GM23338 (cell line): ENCODE measurements around the gene SMOC2. TPM values are rescaled to one million over a fixed set of nuclear protein-coding genes. Genes with fewer than 3 reads are reported as not detected.
A peak's percentile ranks its signal among the peaks of the same experiment; 100 is the strongest.

ENCODE experiments used
- ATAC-seq: fragments of 200-7000 bp; cut with Tn5 transposase; 3 replicates; pipeline ENCODE4 v1.9.1; 2020
- DNase-seq: peaks from one replicate; pipeline ENCODE4 v3.0.0-alpha.2; 2015; ENCODE audit warnings: low spot score
- H2AFZ ChIP-seq: fragments of 200-600 bp; sonication (generic); 2 replicates; pipeline ENCODE4 v1.8.0; 2016; ENCODE audit warnings: antibody characterized with exemption, mild to moderate bottlenecking, moderate library complexity
- H3F3A ChIP-seq: fragments of 200-600 bp; sonication (generic); replicated peaks from 2 replicates; pipeline ENCODE4 v1.8.0; 2017; ENCODE audit warnings: antibody characterized with exemption, mixed run types, low read depth
- H3K27ac ChIP-seq: fragments of 200-600 bp; sonication (generic); 2 replicates; pipeline ENCODE4 v1.6.1; 2016; ENCODE audit warnings: low read depth
- H3K27me3 ChIP-seq: fragments of 200-600 bp; sonication (generic); 2 replicates; pipeline ENCODE4 v1.8.0; 2016; ENCODE audit warnings: mild to moderate bottlenecking, mixed run types, moderate library complexity; ENCODE audit not compliant: insufficient read depth
- H3K36me3 ChIP-seq: fragments of 200-600 bp; sonication (generic); 2 replicates; pipeline ENCODE4 v1.8.0; 2016; ENCODE audit warnings: mild to moderate bottlenecking; ENCODE audit not compliant: insufficient read depth
- H3K4me1 ChIP-seq: fragments of 200-600 bp; sonication (generic); 2 replicates; pipeline ENCODE4 v1.8.0; 2016; ENCODE audit warnings: mild to moderate bottlenecking, moderate library complexity; ENCODE audit not compliant: insufficient read depth
- H3K4me2 ChIP-seq: fragments of 200-600 bp; sonication (generic); 2 replicates; pipeline ENCODE4 v1.7.1; 2017; ENCODE audit warnings: mixed run types
- H3K4me3 ChIP-seq: fragments of 200-600 bp; sonication (generic); 2 replicates; pipeline ENCODE4 v1.6.1; 2016; ENCODE audit warnings: mixed run types
- H3K79me2 ChIP-seq: fragments of 200-600 bp; sonication (generic); replicated peaks from 2 replicates; pipeline ENCODE4 v1.8.0; 2017; ENCODE audit warnings: mild to moderate bottlenecking; ENCODE audit not compliant: insufficient read depth
- H3K9me2 ChIP-seq: fragments of 200-600 bp; sonication (generic); 2 replicates; pipeline ENCODE4 v1.8.0; 2017; ENCODE audit not compliant: insufficient read depth
- H4K20me1 ChIP-seq: fragments of 200-600 bp; sonication (generic); replicated peaks from 2 replicates; pipeline ENCODE4 v1.8.0; 2017; ENCODE audit warnings: mild to moderate bottlenecking; ENCODE audit not compliant: insufficient read depth
- H3K27ac Mint-ChIP-seq: 2 replicates; pipeline ENCODE4 v1.8.0; 2020; ENCODE audit warnings: inconsistent platforms, mild to moderate bottlenecking, moderate library complexity, mixed read lengths
- H3K27me3 Mint-ChIP-seq: 3 replicates; pipeline ENCODE4 v1.8.0; 2022; ENCODE audit warnings: low read depth, mild to moderate bottlenecking, moderate library complexity, mixed read lengths, inconsistent platforms; ENCODE audit not compliant: insufficient read depth, poor library complexity
- H3K36me3 Mint-ChIP-seq: 3 replicates; pipeline ENCODE4 v1.8.0; 2021; ENCODE audit warnings: low read depth, mild to moderate bottlenecking, inconsistent platforms, moderate library complexity, mixed read lengths
- H3K4me1 Mint-ChIP-seq: 3 replicates; pipeline ENCODE4 v1.8.0; 2020; ENCODE audit warnings: mild to moderate bottlenecking, inconsistent platforms, mixed read lengths
- H3K4me3 Mint-ChIP-seq: 3 replicates; pipeline ENCODE4 v1.8.0; 2021; ENCODE audit warnings: moderate library complexity, mild to moderate bottlenecking, inconsistent platforms, mixed read lengths
- H3K9me3 Mint-ChIP-seq: 3 replicates; pipeline ENCODE4 v1.8.0; 2020; ENCODE audit warnings: moderate library complexity, mild to moderate bottlenecking, inconsistent platforms, mixed read lengths
- EZH2 ChIP-seq: fragments of 200-600 bp; sonication (generic); IDR thresholded peaks from one replicate; pipeline ENCODE4 v1.8.0; 2017; ENCODE audit warnings: antibody characterized with exemption, mild to moderate bottlenecking, low read depth; ENCODE audit not compliant: unreplicated experiment
- EZH2phosphoT487 ChIP-seq: fragments of 200-600 bp; sonication (generic); IDR thresholded peaks from one replicate; pipeline ENCODE4 v1.8.1; 2018; ENCODE audit warnings: antibody characterized with exemption; ENCODE audit not compliant: unreplicated experiment
- JUNB ChIP-seq: IDR thresholded peaks from one replicate; pipeline ENCODE4 v1.6.1; 2016; ENCODE audit warnings: antibody characterized with exemption; ENCODE audit not compliant: unreplicated experiment
- NANOG ChIP-seq: IDR thresholded peaks from 2 replicates; pipeline ENCODE4 v1.6.1; 2016; ENCODE audit warnings: antibody characterized with exemption, borderline replicate concordance
- POLR2AphosphoS5 ChIP-seq: IDR thresholded peaks from 2 replicates; pipeline ENCODE4 v1.6.1; 2016; ENCODE audit warnings: antibody characterized with exemption, low read depth
- ZNF114 ChIP-seq: fragments of 250-450 bp; sonication (Bioruptor Pico); IDR thresholded peaks from 2 replicates; pipeline ENCODE4 v1.5.0; 2020; ENCODE audit warnings: mild to moderate bottlenecking, moderate library complexity
- ZNF331 ChIP-seq: fragments of 250-450 bp; sonication (Bioruptor Pico); IDR thresholded peaks from 2 replicates; pipeline ENCODE4 v1.5.0; 2020; ENCODE audit warnings: low read depth, mild to moderate bottlenecking, moderate library complexity
- polyA plus RNA-seq: library from polyadenylated mRNA; unstranded; fragments of >200 nt; fragmentation: Nextera tagmentation; extraction: Ambion mirVana; gene quantifications from 2 replicates; pipeline ENCODE4 v1.2.1, GENCODE V29; 2016
- total RNA-seq: library from RNA; depleted of rRNA; stranded (reverse); fragments of >200 nt; shearing (Covaris generic); gene quantifications from 2 replicates; pipeline ENCODE4 v1.2.3, GENCODE V29; 2014
- TF ChIP-seq, protein P1 (sequence below): IDR thresholded peaks from one replicate; pipeline ENCODE4 v1.6.1; 2018; ENCODE audit warnings: antibody characterized with exemption; ENCODE audit not compliant: unreplicated experiment
- TF ChIP-seq, protein P2 (sequence below): fragments of 250-450 bp; sonication (Bioruptor Pico); IDR thresholded peaks from 2 replicates; pipeline ENCODE4 v1.5.0; 2020; ENCODE audit warnings: mild to moderate bottlenecking, moderate library complexity
- TF ChIP-seq, protein P3 (sequence below), 2 experiments: fragments of 200-600 bp in 1 of 2; sonication (generic) in 1 of 2; conservative IDR thresholded peaks; 2 replicates each; pipeline versions ENCODE4 v1.5.1 to v1.6.1; 2016 to 2017; ENCODE audit warnings: antibody characterized with exemption in 2 of 2, low read depth in 2 of 2, mild to moderate bottlenecking in 2 of 2, moderate library complexity in 1 of 2

SMOC2 gene
- total and polyA plus RNA-seq, 2 experiments from 2014 or later, result 4.3 to 6.5 TPM

DNA sequence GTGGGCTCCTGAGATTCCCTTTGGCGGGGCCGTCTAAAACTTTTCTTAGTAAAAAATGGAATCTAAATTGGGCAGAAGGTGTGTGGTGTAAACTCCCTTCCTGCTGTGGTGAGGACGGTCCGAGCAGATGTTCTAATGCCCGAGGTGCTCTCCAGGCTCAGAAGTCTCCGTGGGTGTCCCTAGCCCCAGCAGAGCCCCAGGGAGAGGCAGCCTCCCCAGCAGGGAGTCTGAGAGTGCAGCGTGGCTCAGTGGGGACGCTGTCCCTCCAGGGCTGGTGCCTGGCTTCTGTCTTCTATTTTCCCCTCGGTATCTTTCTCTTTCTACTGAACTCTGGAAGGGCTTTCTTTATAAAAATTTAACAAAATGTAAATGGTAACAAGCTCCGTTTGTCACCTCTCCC, 208.2 kb downstream of the SMOC2 start (continued):
- TF ChIP-seq, protein P1, sequence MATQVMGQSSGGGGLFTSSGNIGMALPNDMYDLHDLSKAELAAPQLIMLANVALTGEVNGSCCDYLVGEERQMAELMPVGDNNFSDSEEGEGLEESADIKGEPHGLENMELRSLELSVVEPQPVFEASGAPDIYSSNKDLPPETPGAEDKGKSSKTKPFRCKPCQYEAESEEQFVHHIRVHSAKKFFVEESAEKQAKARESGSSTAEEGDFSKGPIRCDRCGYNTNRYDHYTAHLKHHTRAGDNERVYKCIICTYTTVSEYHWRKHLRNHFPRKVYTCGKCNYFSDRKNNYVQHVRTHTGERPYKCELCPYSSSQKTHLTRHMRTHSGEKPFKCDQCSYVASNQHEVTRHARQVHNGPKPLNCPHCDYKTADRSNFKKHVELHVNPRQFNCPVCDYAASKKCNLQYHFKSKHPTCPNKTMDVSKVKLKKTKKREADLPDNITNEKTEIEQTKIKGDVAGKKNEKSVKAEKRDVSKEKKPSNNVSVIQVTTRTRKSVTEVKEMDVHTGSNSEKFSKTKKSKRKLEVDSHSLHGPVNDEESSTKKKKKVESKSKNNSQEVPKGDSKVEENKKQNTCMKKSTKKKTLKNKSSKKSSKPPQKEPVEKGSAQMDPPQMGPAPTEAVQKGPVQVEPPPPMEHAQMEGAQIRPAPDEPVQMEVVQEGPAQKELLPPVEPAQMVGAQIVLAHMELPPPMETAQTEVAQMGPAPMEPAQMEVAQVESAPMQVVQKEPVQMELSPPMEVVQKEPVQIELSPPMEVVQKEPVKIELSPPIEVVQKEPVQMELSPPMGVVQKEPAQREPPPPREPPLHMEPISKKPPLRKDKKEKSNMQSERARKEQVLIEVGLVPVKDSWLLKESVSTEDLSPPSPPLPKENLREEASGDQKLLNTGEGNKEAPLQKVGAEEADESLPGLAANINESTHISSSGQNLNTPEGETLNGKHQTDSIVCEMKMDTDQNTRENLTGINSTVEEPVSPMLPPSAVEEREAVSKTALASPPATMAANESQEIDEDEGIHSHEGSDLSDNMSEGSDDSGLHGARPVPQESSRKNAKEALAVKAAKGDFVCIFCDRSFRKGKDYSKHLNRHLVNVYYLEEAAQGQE, result no peak
- TF ChIP-seq EZH2, result no peak

DNA sequence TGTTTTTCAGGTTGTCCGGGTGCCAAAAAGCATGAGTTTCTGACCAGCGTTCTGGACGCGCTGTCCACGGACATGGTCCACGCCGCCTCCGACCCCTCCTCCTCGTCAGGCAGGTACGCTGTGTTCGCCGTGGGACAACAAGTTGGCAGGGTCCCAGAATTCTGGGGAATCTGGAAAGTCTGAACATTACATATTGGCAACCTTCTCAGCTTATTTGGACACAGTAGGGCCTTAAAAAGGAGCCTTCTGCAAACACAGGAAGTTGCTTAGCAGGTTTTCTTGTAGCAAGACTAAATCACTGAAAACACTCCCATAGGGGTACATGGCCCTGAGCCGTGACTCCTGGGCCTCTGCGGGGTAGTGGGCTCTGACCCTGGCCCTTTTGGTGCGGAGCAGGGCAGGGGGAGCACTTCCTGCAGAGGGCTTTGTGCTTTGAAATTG, 209.7 kb downstream of the SMOC2 start:
- peaks cover 7% of the 10 kb centered on the region for H3K36me3 Mint-ChIP-seq
- Histone ChIP-seq H3K4me3 (no peak overlapping the region), H3K36me3 (no peaks in the 10 kb centered on the region), H3K27ac (no peak overlapping the region), H3F3A (no peaks in the 10 kb centered on the region), H3K79me2 (no peaks in the 10 kb centered on the region), H4K20me1 (no peaks in the 10 kb centered on the region), H3K4me2 (no peak overlapping the region), H3K27me3 (no peaks in the 10 kb centered on the region), H2AFZ (no peak overlapping the region), H3K9me2 (no peaks in the 10 kb centered on the region), H3K4me1 (peaks cover 9% of the 10 kb centered on the region; the same call in 1 of the 2 replicates)
- H3K27ac Mint-ChIP-seq, result 0 out of 2 replicates have a peak overlapping the region, but pooled peaks have one; percentile 20
- H3K27me3 Mint-ChIP-seq, result peaks cover 9% of the 10 kb centered on the region
- ATAC-seq, result no peak; the same call in 2 of the 3 replicates
- no peak for DNase-seq
- peaks cover 30% of the 10 kb centered on the region for H3K4me1 Mint-ChIP-seq
- no peak for TF ChIP-seq ZNF331
- TF ChIP-seq EZH2phosphoT487, result no peak
- no peak for TF ChIP-seq JUNB
- TF ChIP-seq, protein P2, sequence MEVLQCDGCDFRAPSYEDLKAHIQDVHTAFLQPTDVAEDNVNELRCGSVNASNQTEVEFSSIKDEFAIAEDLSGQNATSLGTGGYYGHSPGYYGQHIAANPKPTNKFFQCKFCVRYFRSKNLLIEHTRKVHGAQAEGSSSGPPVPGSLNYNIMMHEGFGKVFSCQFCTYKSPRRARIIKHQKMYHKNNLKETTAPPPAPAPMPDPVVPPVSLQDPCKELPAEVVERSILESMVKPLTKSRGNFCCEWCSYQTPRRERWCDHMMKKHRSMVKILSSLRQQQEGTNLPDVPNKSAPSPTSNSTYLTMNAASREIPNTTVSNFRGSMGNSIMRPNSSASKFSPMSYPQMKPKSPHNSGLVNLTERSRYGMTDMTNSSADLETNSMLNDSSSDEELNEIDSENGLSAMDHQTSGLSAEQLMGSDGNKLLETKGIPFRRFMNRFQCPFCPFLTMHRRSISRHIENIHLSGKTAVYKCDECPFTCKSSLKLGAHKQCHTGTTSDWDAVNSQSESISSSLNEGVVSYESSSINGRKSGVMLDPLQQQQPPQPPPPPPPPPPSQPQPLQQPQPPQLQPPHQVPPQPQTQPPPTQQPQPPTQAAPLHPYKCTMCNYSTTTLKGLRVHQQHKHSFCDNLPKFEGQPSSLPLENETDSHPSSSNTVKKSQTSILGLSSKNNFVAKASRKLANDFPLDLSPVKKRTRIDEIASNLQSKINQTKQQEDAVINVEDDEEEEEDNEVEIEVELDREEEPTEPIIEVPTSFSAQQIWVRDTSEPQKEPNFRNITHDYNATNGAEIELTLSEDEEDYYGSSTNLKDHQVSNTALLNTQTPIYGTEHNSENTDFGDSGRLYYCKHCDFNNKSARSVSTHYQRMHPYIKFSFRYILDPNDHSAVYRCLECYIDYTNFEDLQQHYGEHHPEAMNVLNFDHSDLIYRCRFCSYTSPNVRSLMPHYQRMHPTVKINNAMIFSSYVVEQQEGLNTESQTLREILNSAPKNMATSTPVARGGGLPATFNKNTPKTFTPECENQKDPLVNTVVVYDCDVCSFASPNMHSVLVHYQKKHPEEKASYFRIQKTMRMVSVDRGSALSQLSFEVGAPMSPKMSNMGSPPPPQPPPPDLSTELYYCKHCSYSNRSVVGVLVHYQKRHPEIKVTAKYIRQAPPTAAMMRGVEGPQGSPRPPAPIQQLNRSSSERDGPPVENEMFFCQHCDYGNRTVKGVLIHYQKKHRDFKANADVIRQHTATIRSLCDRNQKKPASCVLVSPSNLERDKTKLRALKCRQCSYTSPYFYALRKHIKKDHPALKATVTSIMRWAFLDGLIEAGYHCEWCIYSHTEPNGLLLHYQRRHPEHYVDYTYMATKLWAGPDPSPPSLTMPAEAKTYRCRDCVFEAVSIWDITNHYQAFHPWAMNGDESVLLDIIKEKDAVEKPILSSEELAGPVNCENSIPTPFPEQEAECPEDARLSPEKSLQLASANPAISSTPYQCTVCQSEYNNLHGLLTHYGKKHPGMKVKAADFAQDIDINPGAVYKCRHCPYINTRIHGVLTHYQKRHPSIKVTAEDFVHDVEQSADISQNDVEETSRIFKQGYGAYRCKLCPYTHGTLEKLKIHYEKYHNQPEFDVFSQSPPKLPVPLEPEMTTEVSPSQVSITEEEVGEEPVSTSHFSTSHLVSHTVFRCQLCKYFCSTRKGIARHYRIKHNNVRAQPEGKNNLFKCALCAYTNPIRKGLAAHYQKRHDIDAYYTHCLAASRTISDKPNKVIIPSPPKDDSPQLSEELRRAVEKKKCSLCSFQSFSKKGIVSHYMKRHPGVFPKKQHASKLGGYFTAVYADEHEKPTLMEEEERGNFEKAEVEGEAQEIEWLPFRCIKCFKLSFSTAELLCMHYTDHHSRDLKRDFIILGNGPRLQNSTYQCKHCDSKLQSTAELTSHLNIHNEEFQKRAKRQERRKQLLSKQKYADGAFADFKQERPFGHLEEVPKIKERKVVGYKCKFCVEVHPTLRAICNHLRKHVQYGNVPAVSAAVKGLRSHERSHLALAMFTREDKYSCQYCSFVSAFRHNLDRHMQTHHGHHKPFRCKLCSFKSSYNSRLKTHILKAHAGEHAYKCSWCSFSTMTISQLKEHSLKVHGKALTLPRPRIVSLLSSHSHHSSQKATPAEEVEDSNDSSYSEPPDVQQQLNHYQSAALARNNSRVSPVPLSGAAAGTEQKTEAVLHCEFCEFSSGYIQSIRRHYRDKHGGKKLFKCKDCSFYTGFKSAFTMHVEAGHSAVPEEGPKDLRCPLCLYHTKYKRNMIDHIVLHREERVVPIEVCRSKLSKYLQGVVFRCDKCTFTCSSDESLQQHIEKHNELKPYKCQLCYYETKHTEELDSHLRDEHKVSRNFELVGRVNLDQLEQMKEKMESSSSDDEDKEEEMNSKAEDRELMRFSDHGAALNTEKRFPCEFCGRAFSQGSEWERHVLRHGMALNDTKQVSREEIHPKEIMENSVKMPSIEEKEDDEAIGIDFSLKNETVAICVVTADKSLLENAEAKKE, result no peak
- TF ChIP-seq, protein P3, sequence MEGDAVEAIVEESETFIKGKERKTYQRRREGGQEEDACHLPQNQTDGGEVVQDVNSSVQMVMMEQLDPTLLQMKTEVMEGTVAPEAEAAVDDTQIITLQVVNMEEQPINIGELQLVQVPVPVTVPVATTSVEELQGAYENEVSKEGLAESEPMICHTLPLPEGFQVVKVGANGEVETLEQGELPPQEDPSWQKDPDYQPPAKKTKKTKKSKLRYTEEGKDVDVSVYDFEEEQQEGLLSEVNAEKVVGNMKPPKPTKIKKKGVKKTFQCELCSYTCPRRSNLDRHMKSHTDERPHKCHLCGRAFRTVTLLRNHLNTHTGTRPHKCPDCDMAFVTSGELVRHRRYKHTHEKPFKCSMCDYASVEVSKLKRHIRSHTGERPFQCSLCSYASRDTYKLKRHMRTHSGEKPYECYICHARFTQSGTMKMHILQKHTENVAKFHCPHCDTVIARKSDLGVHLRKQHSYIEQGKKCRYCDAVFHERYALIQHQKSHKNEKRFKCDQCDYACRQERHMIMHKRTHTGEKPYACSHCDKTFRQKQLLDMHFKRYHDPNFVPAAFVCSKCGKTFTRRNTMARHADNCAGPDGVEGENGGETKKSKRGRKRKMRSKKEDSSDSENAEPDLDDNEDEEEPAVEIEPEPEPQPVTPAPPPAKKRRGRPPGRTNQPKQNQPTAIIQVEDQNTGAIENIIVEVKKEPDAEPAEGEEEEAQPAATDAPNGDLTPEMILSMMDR (conservative IDR thresholded peaks at IDR 0.05; ENCODE audit: low read depth in 2 of 2), result no peak
- no peak for TF ChIP-seq POLR2AphosphoS5
- no peak for TF ChIP-seq ZNF114 (CRISPR knock-in tag)
- TF ChIP-seq NANOG, result no peak
- no peak overlapping the region for H3K4me3 Mint-ChIP-seq
- H3K9me3 Mint-ChIP-seq, result peaks cover 1% of the 10 kb centered on the region; the same call in 2 of the 3 replicates
